ENCODE data around the gene PRDM16. TPM values are rescaled to one million over a fixed set of nuclear protein-coding genes. Genes with fewer than 3 reads are reported as not detected.
"Not testable (repeated sequence)": the region's sequence is repeated elsewhere in the genome, so short reads cannot be mapped to it uniquely, and the experiment has no call there.

The PRDM16 gene
- total RNA-seq, 1 donor from 2014 or later = 0.79 TPM

- Histone ChIP-seq H3K27me3 (ENCODE audit: control insufficient read depth, insufficient read depth, low read length) (no peaks in the 10 kb centered on the region), H3K4me3 (ENCODE audit: low read depth, low read length) (no peak overlapping the region), H3K36me3 (ENCODE audit: control insufficient read depth, insufficient read depth, low read length) (no peaks in the 10 kb centered on the region)
- TF ChIP-seq CTCF (IDR thresholded peaks at IDR 0.05; ENCODE audit: insufficient read depth, low read length, severe bottlenecking) = no peak
- FAIRE-seq = no peak
- DNase-seq (ENCODE audit: low read depth) = no peak
These were observed 216.2 kb downstream of the PRDM16 start for GRCh38 chr1:3285106-3285740.

GRCh38 chr1:3287095-3287494, 218.1 kb downstream of the PRDM16 start:
- not testable (repeated sequence) for FAIRE-seq; H3K4me3 ChIP-seq (ENCODE audit: low read depth, low read length); DNase-seq (ENCODE audit: low read depth); H3K27me3 ChIP-seq (ENCODE audit: control insufficient read depth, insufficient read depth, low read length); H3K36me3 ChIP-seq (ENCODE audit: control insufficient read depth, insufficient read depth, low read length)

GRCh38 chr1:3287656-3288160, 218.7 kb downstream of the PRDM16 start:
- Histone ChIP-seq H3K4me3 (ENCODE audit: low read depth, low read length) (no peak overlapping the region), H3K27me3 (ENCODE audit: control insufficient read depth, insufficient read depth, low read length) (no peaks in the 10 kb centered on the region), H3K36me3 (ENCODE audit: control insufficient read depth, insufficient read depth, low read length) (no peaks in the 10 kb centered on the region)
- FAIRE-seq (no peak), DNase-seq (ENCODE audit: low read depth) (no peak)
- TF ChIP-seq CTCF (IDR thresholded peaks at IDR 0.05; ENCODE audit: insufficient read depth, low read length, severe bottlenecking) = no peak

- DNase-seq (ENCODE audit: low read depth) (no peak), FAIRE-seq (no peak)
- Histone ChIP-seq H3K4me3 (ENCODE audit: low read depth, low read length) (no peak overlapping the region), H3K36me3 (ENCODE audit: control insufficient read depth, insufficient read depth, low read length) (no peaks in the 10 kb centered on the region), H3K27me3 (ENCODE audit: control insufficient read depth, insufficient read depth, low read length) (no peaks in the 10 kb centered on the region)
- no peak for TF ChIP-seq CTCF (IDR thresholded peaks at IDR 0.05; ENCODE audit: insufficient read depth, low read length, severe bottlenecking)
These were observed 220.5 kb downstream of the PRDM16 start for GRCh38 chr1:3289502-3289901.

- H3K36me3 ChIP-seq (ENCODE audit: control insufficient read depth, insufficient read depth, low read length) = no peaks in the 10 kb centered on the region
- DNase-seq (ENCODE audit: low read depth) (no peak), FAIRE-seq (no peak)
- no peaks in the 10 kb centered on the region for H3K27me3 ChIP-seq (ENCODE audit: control insufficient read depth, insufficient read depth, low read length)
- no peak overlapping the region for H3K4me3 ChIP-seq (ENCODE audit: low read depth, low read length)
- no peak for TF ChIP-seq CTCF (IDR thresholded peaks at IDR 0.05; ENCODE audit: insufficient read depth, low read length, severe bottlenecking)
These were observed 221.4 kb downstream of the PRDM16 start for GRCh38 chr1:3290438-3290837.

- H3K4me3 ChIP-seq (ENCODE audit: low read depth, low read length) = no peak overlapping the region
- no peak for FAIRE-seq
- H3K36me3 ChIP-seq (ENCODE audit: control insufficient read depth, insufficient read depth, low read length) = no peaks in the 10 kb centered on the region
- TF ChIP-seq CTCF (IDR thresholded peaks at IDR 0.05; ENCODE audit: insufficient read depth, low read length, severe bottlenecking) = no peak
- DNase-seq (ENCODE audit: low read depth) = no peak
- no peaks in the 10 kb centered on the region for H3K27me3 ChIP-seq (ENCODE audit: control insufficient read depth, insufficient read depth, low read length)
These were observed 221.9 kb downstream of the PRDM16 start for GRCh38 chr1:3290915-3291314.

All from bronchial epithelial cell (primary cell).